ENCODE data around the gene UBR3. TPM values are rescaled to one million over a fixed set of nuclear protein-coding genes. Genes with fewer than 3 reads are reported as not detected.
A peak's percentile ranks its signal among the peaks of the same experiment; 100 is the strongest.

UBR3 gene, protein sequence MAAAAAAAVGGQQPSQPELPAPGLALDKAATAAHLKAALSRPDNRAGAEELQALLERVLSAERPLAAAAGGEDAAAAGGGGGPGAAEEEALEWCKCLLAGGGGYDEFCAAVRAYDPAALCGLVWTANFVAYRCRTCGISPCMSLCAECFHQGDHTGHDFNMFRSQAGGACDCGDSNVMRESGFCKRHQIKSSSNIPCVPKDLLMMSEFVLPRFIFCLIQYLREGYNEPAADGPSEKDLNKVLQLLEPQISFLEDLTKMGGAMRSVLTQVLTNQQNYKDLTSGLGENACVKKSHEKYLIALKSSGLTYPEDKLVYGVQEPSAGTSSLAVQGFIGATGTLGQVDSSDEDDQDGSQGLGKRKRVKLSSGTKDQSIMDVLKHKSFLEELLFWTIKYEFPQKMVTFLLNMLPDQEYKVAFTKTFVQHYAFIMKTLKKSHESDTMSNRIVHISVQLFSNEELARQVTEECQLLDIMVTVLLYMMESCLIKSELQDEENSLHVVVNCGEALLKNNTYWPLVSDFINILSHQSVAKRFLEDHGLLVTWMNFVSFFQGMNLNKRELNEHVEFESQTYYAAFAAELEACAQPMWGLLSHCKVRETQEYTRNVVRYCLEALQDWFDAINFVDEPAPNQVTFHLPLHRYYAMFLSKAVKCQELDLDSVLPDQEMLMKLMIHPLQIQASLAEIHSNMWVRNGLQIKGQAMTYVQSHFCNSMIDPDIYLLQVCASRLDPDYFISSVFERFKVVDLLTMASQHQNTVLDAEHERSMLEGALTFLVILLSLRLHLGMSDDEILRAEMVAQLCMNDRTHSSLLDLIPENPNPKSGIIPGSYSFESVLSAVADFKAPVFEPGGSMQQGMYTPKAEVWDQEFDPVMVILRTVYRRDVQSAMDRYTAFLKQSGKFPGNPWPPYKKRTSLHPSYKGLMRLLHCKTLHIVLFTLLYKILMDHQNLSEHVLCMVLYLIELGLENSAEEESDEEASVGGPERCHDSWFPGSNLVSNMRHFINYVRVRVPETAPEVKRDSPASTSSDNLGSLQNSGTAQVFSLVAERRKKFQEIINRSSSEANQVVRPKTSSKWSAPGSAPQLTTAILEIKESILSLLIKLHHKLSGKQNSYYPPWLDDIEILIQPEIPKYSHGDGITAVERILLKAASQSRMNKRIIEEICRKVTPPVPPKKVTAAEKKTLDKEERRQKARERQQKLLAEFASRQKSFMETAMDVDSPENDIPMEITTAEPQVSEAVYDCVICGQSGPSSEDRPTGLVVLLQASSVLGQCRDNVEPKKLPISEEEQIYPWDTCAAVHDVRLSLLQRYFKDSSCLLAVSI (N-terminal part only)
- 10 to 100 TPM; 30.1 to 46.3 (median 40.5) TPM for total RNA-seq (2021; fragmentation: NEBNext Ultra II Directional; extraction: Animal tissue kit (Norgen Biotek cat#: 25700))
- long read RNA-seq, partial matches to known transcripts, result 8 of 10 reads
- long read RNA-seq, other reads (novel, unspliced or antisense), result 2 of 10 reads

DNA sequence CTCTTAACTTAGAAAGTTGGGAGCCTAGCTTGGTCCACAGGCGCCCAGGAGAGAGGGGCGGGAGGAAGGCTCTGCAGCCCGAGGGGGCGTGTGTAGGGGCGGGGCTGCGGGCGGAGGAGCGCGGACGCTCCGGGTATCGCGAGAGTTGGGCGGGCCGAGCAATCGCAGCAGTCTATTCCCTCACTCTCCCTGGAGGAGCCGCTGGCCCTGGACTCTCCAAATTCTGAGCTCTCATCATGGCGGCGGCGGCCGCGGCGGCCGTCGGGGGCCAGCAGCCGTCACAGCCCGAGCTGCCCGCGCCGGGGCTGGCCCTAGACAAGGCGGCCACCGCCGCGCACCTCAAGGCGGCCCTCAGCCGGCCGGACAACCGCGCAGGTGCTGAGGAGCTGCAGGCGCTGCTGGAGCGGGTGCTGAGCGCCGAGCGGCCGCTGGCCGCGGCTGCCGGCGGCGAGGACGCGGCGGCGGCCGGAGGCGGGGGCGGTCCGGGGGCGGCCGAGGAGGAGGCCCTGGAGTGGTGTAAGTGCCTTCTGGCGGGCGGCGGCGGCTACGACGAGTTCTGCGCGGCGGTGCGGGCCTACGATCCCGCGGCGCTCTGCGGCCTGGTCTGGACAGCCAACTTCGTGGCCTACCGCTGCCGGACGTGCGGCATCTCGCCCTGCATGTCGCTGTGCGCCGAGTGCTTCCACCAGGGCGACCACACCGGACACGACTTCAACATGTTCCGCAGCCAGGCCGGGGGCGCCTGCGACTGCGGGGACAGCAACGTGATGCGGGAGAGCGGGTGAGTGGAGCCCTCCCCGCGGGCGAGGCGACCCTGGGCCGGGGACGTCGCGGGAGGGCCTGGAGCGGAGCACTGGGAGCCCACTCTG lies at the start of gene UBR3:
TSS of gene UBR3 (plus strand) at position 183 of the 869 bp plus-strand sequence. CDS start at position 237, 54 bp downstream.
- TF ChIP-seq, protein P1, sequence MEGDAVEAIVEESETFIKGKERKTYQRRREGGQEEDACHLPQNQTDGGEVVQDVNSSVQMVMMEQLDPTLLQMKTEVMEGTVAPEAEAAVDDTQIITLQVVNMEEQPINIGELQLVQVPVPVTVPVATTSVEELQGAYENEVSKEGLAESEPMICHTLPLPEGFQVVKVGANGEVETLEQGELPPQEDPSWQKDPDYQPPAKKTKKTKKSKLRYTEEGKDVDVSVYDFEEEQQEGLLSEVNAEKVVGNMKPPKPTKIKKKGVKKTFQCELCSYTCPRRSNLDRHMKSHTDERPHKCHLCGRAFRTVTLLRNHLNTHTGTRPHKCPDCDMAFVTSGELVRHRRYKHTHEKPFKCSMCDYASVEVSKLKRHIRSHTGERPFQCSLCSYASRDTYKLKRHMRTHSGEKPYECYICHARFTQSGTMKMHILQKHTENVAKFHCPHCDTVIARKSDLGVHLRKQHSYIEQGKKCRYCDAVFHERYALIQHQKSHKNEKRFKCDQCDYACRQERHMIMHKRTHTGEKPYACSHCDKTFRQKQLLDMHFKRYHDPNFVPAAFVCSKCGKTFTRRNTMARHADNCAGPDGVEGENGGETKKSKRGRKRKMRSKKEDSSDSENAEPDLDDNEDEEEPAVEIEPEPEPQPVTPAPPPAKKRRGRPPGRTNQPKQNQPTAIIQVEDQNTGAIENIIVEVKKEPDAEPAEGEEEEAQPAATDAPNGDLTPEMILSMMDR (IDR thresholded peaks at IDR 0.05), result no peak
- H3K27me3 Mint-ChIP-seq (ENCODE audit: insufficient read depth), result no peaks in the 10 kb centered on the region; the same call in 1 of the 2 replicates
- peaks cover 63% of the 10 kb centered on the region for H3K4me1 Mint-ChIP-seq (ENCODE audit: low read depth)
- no peaks in the 10 kb centered on the region for H3K9me3 Mint-ChIP-seq
- DNase-seq, result peak; percentile 89
- peaks cover 27% of the 10 kb centered on the region for H3K36me3 Mint-ChIP-seq (ENCODE audit: low read depth)
- H3K27ac Mint-ChIP-seq, result peak within 1 kb of the TSS; percentile 81
- H3K4me3 Mint-ChIP-seq, result peak within 1 kb of the TSS; percentile 99

DNA sequence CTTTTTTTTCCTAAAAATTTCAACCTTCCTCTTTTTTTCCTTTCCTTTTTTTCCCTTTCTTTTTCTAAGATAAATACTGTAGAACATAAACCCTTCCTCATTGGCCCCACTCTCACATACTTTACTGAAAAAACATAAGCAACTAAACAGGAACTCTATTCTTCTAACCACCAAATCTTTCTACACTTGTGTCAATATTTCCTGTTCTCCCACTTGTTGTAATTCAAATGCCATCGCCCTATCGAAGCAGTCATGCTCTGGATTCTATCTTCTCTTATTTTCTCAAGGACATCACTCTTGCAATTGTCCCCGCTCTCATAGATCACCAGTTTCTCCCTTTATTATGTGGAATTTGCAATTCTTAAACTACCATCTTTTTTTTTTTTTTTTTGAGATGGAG lies 48.8 kb upstream of the UBR3 start:
- peaks cover 2% of the 10 kb centered on the region; the same call in 1 of the 2 replicates for H3K27me3 Mint-ChIP-seq (ENCODE audit: insufficient read depth)
- H3K36me3 Mint-ChIP-seq (ENCODE audit: low read depth), result no peaks in the 10 kb centered on the region
- no peak overlapping the region for H3K4me3 Mint-ChIP-seq
- TF ChIP-seq, protein P1 (IDR thresholded peaks at IDR 0.05), result no peak
- no peak for DNase-seq
- H3K9me3 Mint-ChIP-seq, result no peaks in the 10 kb centered on the region
- no peak overlapping the region for H3K27ac Mint-ChIP-seq
- peaks cover 24% of the 10 kb centered on the region for H3K4me1 Mint-ChIP-seq (ENCODE audit: low read depth)

DNA sequence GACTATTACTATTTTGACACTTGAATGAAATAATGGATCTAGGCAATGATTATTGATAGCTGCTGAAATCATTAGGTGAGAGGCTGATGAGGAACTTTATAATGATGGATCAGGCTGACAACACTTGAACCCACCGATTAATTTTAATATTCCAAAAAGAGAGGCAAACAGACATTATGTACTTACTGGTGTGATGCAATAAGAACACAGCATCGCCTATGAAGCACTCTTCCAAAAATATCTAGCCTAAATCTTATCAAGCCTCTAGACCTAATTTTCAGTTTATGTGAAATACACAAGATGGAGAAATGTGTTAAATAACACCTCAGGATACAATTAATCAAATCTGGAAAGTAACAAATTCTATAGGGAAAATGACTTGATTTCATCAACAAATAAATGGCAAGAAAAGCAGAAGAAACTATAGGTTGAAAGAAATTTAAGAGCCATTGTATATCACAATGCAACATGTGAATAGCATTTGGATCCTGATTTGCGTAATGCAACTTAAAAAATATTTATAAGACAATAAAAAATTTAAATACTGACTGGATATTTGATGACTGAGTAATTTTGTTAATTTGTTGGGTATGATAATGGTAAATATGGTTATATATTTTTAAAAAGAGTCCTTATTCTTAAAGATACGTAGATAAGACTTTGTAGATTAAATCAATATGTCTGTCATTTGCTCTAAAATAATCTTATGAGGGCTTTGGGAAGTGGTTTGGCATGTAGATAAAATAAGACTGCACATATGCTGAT lies 45.8 kb upstream of the UBR3 start:
- Mint-ChIP-seq H3K27ac (no peak overlapping the region), H3K9me3 (no peaks in the 10 kb centered on the region), H3K27me3 (ENCODE audit: insufficient read depth) (peaks cover 2% of the 10 kb centered on the region; the same call in 1 of the 2 replicates), H3K36me3 (ENCODE audit: low read depth) (no peaks in the 10 kb centered on the region), H3K4me1 (ENCODE audit: low read depth) (peaks cover 11% of the 10 kb centered on the region), H3K4me3 (no peak overlapping the region)
- no peak for DNase-seq
- TF ChIP-seq, protein P1 (IDR thresholded peaks at IDR 0.05), result no peak

DNA sequence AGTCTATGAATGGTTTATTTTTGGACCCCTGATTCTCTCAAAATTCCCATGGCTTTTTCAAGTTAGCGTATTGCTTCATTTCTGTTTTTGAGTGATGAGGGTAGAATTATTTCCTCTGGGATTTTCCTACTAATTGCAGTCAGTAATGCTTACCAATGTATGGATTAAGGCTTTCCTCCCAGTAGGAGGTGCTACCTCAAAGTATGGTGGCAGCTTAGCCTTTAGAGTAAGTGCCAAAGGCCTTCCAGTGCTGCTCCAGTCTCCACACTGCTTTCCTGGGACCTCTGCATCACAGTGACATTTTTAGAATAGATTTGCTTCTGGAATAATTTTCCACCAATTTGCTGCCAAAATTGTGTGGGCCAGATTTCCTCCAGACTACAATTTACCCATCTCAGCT lies 44.7 kb upstream of the UBR3 start:
- H3K4me3 Mint-ChIP-seq, result no peak overlapping the region
- DNase-seq, result no peak
- peaks cover 7% of the 10 kb centered on the region; the same call in 1 of the 2 replicates for H3K4me1 Mint-ChIP-seq (ENCODE audit: low read depth)
- no peaks in the 10 kb centered on the region for H3K9me3 Mint-ChIP-seq
- no peaks in the 10 kb centered on the region for H3K36me3 Mint-ChIP-seq (ENCODE audit: low read depth)
- peaks cover 2% of the 10 kb centered on the region; the same call in 1 of the 2 replicates for H3K27me3 Mint-ChIP-seq (ENCODE audit: insufficient read depth)
- H3K27ac Mint-ChIP-seq, result no peak overlapping the region
- TF ChIP-seq, protein P1 (IDR thresholded peaks at IDR 0.05), result no peak

Data from HFFc6 (cell line).